Stimulated activated CD4-positive, alpha-beta T cell treated with anti-CD3 and anti-CD28 coated beads, Interleukin-15, amount 100 ng/mL, for 1 hour (primary cell): ENCODE data around the gene PNLDC1.

Experiments used
- DNase-seq, 2 donors: peaks; one replicate each; pipeline ENCODE4 v3.0.0-alpha.2; 2020; ENCODE audit warnings: low read depth in 1 of 2, low spot score in 1 of 2

The PNLDC1 gene, protein sequence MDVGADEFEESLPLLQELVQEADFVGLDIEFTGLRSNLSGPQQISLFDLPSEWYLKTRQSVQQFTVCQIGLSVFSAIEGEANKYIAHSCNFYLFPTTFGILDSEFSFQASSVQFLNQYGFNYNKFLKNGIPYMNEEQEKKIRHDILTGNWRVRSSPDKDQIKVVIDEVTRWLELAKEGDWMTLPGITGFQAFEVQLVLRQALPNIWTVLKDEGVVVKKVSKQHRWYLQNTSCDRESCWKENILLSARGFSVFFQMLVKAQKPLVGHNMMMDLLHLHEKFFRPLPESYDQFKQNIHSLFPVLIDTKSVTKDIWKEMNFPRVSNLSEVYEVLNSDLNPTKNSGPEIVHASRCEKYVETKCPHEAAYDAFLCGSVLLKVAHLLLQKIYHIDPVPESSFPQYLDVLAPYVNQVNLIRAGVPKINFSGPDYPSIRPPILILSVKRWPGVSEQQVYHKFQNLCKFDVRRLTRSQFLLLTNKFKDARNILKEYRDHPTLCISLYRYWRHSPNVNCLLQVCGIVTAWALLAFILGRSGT

DNA sequence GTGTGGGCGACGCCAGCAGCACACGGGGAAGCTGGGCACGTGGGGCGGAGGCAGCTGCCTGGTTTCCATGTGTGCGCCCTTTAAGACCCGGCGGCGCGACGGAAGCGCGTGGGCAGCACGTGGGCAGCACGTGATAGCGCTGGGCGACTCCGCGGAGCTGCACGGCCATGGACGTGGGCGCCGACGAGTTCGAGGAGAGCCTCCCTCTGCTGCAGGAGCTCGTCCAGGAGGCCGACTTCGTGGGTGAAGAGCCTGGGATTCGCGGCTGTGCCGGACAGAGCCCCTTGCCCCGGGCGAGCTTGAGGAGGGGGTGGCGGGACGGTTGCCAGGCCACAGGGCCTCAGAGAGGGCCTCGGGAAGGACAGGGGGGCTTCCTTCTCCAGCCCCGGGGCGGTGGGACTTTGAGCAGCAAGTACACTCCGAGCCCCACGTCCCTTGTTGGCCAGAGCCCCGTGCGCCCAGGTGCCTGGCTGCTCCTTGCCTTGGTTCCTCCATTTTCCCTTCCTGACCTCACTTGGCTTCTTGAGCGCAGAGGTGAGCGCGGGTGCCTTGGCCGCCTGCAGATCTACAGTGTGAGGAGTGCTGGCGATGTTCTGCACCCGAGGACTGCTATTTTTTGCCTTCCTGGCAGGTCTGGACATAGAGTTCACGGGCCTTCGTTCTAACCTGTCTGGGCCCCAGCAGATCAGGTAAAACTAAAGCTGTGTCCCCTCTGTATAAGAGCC lies at the start of gene PNLDC1:
PNLDC1 (plus strand) TSS at position 136 of the 725 bp plus-strand sequence; CDS start at position 168, 32 bp downstream.
- DNase-seq: no peak

DNA sequence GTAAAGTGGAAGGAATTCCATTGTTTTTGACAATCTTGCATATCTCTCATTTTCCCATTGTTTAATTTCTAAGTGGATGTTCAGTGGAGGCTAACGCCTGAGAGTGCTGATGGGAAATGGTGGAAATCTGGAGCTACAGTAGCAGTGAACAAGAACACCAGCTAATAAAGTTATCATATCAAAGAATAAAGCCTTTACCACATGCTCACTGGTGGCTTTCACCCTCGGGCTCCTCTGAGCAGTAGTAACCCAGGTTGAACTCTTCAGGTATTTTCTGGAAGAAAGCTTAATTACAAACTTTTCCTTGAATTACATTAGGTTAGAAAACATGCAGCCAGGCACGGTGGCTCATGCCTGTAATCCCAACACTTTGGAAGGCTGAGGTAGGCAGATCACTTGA lies 48.6 kb upstream of the PNLDC1 start:
- DNase-seq: no peak

DNA sequence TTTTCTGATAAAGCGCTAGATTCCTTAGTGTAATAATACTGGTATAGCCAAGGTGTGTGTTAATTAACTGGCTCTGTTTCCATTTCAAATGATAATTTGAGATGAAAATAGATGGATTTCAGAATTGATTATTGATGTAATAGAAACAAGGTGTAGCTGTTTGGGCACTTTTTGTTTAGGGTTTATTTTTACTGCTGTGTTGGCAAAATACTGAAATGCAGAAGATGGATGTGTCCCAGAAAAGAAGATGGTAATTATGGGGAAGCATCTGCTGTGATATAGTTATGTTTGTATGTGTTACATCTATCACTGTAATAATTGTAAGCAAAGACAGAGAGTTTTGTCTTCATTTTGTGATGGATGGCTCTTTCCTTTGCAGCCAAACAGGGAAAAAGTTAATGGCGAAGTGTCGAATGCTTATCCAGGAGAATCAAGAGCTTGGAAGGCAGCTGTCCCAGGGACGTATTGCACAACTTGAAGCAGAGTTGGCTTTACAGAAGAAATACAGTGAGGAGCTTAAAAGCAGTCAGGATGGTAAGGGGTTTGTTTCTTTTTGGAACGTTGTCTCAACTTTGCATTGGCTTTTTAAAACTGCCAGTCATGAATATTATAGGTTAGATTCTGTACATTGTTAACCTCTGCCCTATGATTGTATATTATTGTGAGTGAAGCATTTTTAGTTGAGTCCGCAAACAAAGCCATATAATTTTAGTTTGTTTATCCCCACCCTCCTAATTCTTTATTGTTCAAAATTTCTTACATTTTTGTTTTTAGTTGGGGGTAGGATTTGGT lies 46.8 kb upstream of the PNLDC1 start:
- no peak for DNase-seq

DNA sequence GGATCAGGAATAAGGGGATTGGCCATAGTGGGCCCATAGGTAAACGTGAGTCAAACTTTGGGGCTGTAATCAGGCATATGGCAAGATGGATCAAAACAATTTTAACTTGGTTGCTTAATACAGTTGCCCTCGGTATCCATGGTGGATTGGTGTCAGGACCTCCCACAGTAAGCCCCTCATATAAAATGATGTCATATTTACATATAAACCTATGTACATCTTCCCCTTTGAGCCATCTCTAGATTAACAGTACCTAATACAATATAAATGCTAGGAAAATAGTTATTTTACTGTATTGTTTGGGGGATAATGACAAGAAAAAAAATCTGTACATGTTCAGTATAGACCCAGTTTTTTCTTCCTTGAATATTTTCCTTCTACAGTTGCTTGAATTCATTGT lies 45.7 kb upstream of the PNLDC1 start:
- DNase-seq: no peak

DNA sequence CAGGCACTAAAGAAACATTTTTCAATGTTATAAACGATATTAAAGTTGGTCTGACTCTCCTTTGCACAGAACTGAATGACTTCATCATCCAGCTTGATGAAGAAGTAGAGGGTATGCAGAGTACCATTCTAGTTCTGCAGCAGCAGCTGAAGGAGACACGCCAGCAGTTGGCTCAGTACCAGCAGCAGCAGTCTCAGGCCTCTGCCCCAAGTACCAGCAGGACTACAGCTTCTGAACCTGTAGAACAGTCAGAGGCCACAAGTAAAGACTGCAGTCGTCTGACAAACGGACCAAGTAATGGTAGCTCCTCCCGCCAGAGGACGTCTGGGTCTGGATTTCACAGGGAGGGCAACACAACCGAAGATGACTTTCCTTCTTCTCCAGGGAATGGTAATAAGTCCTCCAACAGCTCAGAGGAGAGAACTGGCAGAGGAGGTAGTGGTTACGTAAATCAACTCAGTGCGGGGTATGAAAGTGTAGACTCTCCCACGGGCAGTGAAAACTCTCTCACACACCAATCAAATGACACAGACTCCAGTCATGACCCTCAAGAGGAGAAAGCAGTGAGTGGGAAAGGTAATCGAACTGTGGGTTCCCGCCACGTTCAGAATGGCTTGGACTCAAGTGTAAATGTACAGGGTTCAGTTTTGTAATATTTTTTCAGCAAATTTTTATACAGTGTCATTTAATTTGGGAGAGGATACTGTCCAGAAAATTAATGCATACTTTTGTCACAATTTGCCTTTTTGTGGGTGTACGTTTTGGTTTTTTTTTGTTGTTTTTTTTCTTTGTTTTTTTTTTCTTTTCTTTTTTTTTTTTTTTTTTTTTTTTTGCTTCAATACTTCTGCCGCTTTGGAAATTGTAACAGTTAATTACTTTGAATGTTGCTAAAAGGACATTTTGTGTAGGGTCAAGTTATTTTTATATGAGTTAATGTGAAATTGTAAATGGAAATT lies 44.8 kb upstream of the PNLDC1 start:
- no peak for DNase-seq

DNA sequence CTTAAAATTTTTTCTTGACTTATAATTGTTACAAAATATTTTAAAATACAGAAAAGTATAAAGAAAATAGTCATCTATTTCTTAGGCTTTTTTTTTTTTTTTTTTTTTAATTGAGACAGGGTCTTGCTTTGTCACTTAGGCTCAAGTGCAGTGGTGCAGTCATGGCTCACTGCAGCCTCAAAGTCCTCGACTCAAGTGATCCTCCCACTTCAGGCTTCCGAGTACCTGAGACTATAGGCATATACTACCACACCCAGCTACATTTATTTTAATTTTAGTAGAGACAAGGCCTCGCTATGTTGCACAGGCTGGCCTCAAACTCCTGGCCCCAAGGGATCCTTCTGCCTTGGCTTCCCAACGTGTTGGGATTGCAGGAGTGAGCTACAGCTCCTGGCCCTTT lies 43.6 kb upstream of the PNLDC1 start:
- no peak for DNase-seq

DNA sequence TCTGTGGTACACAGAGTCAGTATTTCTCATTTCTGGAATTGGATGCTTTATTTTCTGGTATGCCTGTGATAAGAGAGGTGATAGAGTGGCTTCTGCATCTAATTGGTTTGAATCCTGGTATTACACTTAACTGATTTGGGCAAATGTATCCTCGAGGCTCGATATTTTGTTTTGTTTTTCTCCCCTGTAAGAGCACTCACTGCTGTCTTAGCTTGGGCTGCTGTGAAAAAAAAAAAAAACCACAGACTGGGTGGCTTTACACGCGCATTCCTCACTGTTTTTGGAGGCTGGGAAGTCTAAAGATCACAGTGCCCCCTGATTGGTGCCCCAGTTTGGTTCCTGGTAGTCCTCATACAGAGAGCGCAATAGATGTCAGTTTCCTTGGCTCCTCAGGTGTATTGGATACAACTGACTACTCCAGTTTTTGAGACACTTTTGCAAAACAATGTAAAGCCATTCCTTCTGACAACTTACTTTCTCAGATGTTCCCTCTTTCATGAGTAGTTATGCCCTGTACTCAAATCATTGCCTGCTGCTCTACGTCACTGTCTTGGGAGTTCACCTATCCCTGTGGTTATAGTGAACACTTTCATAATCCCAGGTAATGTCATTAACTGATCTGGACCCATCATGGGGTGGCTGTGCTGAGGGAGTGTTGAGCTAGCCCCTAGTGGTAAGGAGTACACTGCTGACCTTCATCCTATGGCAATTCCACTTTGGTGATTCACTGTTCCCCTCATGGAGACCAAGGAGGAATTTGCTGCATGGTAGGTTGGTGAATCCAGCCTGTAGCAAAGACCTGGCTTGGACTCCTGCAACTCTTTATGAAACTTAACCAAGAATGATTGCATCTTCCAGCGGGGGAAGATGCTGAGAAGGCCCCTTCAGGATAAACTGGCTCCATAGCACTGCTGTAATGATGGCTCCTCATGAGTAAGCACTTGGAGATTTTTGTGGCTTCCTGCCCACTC lies 41.8 kb upstream of the PNLDC1 start:
- no peak for DNase-seq

DNA sequence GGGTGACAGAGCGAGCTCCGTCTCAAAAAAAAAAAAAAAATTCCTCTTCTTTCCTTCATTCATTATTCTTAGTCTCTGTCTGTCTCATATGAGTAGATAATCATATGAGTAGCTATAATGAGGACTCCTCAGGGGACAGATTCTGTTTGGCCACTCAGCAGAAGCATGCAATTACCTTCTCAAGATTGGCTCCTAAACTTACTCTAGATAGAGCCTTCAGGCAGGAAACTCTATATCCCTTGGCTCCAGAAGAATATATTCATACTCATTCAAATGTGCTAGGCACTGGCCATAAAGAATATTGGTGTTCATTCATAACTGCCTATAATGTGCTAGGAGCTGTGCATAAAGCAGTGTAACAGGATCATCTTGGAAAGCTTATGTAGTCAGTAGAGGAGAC lies 40.4 kb upstream of the PNLDC1 start:
- DNase-seq: no peak

DNA sequence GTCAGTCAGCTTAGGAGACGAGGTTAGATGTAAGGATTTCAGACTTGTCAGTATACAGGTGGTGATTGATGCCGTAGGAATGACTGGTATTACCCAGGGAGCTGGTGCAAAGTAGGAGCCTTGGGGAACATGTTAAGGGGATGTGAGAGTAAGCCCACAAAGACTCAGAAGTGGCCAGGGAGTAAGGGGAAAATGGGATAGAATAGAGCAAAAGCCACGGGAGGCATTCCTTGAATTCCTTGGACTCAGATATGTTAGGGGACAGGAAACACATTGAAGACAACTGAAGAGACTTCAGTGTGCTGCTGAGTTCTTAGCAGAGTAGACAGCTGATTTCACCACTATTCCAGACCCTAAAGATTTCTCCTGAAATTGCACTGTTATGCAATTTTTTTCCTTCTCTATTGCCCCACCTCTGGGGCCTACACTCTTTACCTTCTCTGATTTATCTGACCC lies 39.4 kb upstream of the PNLDC1 start:
- no peak for DNase-seq

DNA sequence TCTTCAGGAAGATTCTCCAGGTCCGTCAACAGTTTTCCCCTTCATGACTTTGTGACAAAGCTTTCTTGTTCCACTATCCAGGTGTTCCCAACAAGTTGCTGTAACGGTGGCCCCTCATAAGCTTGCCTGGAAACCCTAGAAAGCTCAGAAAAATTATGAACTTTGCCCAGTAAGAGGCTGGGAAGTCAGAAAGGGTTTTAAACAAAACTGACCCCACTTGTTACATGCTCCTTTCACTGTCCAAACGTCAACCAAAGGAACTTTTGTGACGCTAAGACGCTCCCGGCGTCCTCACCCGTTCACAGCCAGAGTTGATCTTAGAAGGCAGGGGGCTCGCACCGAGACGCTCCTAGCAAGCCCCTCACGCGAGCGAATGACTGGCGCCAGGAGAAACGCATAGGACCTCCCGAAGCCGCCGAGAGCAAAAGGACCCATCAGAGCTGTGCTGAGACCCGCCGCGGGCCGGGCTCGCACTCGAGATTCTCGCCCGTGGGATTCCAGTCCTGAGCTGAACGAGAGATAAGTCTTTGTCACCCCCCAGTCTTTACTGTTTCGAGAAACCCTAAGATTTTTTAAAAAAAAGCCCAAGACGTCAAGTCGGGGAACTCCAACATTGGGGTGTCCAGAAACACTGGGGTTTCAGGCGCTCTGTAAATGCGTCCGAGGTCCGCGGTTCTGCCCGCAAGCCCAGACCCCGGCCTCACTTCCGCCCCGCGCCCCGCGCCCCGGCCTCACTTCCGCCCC lies 38.8 kb upstream of the PNLDC1 start:
- peak in 1 of 2 donors; percentile 8 for DNase-seq

DNA sequence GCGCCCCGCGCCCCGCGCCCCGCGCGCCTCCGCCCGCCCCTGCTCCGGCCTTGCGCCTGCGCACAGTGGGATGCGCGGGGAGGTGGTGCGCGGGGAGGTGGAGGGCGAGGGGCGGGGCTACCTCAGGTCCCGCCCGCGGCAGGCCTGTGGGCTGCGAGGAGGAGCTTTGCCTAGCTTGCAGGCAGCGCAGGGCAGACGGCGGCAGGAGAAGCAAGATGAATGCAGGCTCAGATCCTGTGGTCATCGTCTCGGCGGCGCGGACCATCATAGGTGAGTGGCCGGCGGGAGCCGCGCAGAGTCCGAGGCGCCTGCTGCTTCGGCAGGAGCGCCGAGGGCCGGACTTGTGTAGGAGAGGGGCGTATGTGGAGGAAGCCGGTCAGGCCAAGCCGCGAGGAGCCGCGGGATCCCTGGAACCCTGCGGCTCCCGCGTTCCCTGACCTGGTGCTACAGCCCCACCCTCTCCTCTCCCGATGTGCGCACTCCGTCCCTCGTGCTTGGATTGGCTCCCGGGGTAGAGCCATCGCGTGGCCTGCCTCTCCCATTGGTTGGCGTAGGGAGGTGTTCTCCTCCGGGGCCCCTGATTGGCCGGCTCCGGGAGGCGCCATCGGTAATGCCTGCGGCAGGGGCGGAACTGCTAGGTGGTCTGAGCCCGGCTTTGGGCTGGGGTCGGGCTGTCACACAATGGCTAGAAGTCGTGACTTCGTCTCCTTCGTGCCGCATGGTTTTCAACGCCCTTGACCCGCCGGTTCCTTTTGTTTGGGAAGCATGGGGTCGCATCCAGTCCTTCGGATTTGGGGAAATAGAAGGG lies 38.0 kb upstream of the PNLDC1 start, which contains the start of gene ACAT2:
ACAT2 (plus strand) TSS at position 173 of the 808 bp plus-strand sequence; CDS start at position 216, 43 bp downstream.
- peak; percentile 86 for DNase-seq

DNA sequence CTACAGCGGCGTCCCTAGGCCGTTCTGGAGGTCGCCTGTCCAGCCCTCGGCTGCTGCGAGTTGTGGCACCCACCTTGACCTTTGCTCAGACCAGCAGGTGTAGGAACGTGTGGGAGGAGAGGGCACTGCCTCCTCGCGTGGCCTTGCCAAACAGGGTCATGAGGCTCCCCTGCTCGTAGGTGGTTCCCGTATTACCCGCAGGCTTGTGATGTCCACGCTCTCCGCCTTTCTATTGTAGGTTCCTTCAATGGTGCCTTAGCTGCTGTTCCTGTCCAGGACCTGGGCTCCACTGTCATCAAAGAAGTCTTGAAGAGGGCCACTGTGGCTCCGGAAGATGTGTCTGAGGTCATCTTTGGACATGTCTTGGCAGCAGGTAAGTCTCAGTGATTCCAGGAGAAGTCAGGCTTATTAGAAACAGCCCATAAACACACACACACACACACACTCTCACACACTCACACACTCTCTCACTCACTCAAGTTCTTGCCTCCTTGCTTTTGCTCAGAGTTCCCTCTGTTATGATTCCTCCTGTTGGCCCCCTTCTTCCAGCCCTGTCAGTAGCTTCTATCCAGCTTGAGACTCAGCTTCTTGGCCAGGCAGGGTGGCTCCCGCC lies 37.3 kb upstream of the PNLDC1 start:
- no peak for DNase-seq

DNA sequence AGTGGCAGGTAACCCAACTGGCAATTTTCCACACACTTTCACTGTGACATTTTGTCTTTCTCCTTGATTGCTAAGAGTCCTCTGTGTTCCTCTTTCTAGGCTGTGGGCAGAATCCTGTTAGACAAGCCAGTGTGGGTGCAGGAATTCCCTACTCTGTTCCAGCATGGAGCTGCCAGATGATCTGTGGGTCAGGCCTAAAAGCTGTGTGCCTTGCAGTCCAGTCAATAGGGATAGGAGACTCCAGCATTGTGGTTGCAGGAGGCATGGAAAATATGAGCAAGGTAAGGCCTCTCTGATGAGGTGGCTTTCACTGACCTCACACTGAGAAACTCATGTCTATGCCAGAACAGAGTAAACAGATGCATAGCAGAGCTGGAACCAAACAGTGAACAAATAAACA lies 33.2 kb upstream of the PNLDC1 start:
- no peak for DNase-seq

DNA sequence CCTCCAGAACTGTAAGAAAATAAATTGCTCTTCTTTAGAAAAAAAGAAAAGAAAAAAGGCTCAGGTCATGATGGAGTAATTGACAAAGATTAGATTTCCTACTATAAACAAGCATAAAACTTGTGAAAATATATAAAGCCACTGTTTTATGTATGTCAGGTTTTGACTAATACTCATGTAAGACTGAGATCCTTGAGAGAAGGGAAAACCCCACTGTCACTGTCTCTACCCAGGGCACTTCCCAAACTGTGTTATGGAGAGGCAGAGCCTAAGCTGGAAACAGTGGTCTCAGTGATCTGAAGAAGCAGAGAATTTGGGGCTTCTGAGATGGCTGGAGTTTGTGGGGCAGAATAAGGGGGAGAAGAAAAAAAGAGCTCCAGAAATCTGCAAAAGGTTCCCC lies 30.6 kb upstream of the PNLDC1 start:
- DNase-seq: no peak

DNA sequence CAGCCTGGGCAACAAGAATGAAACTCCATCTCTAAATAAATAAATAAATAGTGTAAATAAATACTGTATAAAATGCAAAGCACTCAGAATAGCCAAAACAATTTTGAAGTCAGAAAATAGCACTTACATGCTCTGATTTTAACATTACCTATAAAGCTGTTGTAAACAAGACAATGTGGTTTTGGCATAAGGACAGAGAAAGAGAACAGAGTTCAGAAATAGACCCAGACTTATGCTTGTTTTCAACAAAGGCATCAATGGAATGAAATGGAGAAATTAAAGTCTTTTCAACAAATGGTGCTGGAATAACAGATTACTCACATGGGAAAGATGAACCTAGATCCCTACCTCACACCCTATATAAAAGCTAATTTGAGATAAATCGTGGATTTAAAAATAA lies 27.9 kb upstream of the PNLDC1 start:
- DNase-seq: no peak

DNA sequence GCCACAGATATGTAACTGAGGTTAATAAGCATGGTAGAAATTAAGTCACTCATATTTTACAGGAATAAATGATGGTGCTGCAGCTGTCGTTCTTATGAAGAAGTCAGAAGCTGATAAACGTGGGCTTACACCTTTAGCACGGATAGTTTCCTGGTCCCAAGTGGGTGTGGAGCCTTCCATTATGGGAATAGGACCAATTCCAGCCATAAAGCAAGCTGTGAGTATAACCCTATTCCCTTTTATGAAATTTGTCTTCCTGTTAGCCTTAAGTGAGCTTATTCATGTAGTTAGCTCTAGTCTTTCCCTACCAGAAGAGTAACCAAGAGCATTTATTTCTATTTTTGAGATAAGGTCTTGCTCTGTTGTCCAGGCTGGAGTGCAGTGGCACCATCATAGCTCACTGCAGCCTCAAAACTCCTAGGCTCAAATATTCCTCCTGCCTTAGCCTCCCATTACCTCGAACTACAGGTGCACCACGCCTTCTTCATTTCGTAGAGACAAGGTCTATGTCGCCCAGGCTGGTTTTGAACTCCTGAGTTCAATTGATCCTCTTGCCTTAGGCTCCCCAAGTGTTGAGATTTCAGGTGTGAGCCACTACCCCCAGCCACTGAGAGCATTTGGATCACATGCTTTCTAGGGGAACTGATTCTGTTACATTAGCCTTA lies 22.7 kb upstream of the PNLDC1 start:
- no peak for DNase-seq
